T follicular helper cell (primary cell): ENCODE data around the gene CTIF.

Source experiments
- DNase-seq: peaks from one replicate; pipeline ENCODE4 v3.0.0-alpha.2; 2020; ENCODE audit warnings: low read depth

Gene CTIF

DNA sequence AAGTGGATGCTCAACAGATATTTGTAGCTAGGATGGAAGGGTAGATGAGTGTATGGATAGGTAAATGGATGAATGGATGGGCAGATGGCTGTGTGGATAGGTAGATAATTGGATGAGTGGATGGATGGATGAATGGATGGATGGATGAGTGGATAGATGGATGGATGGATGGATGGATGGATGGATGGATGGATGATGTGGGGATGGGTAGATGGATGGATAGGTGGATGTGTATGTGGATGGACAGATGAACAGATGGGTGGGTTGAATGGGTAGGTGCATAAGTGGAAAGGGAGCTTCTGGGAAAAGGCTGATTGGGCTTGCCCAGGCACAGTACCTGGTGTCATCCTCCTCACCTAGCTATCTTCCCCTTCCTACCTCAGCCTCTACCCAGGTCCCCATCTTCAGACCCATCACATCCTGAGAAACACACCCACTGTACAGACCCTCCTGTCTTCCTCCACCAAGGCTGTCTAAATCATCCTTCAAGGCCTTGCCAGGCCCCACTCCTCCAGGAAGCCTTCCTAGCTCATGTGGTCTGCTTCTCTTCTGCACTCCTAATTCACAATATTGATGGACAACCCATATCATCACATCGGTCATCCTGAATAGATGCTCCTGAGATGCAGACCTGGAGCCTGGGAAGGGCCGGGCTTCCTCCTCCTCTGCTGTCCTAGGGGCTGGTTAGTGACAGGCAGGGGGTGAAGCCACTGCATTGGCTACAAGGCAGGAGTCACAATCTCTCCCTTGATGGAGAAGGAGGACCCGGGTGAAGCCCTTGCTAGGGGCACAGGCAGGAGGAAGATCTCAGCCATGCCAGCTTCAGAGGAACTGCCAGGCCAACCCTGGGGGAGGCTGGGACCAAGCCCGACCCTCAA, 362.6 kb downstream of the CTIF start:
- no peak for DNase-seq

GRCh38 chr18:48902023-48902855, 363.4 kb downstream of the CTIF start:
- DNase-seq: no peak

GRCh38 chr18:48902856-48903601, 364.2 kb downstream of the CTIF start:
- DNase-seq: no peak

DNA sequence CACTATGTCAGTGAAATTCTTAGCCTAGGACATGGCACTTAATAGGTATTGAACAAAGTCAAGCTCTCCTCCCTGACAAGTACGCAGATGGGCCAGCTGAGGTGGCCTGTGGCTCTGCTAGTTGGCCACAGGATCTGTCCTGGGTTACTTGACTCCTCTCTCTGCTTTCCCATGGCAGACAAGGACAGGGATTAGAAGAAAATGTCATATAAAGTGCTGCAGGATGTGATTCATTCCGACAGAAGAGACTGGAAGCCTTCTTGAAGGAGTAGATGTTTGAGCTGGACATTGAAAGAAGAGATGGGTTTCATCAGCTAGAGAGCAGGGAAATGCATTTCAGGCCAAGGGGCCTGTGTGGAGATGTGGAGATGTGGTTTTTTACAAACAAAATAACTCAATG, 365.3 kb downstream of the CTIF start:
- DNase-seq: no peak

GRCh38 chr18:48904847-48905394, 366.1 kb downstream of the CTIF start:
- DNase-seq: no peak

- no peak for DNase-seq
Observed at GRCh38 chr18:48905513-48905912, 366.7 kb downstream of the CTIF start.

- no peak for DNase-seq
Observed at GRCh38 chr18:48908916-48909315, 370.1 kb downstream of the CTIF start.

GRCh38 chr18:48909721-48910120, 370.9 kb downstream of the CTIF start:
- DNase-seq: no peak

- no peak for DNase-seq
Observed at GRCh38 chr18:48910972-48911545, 372.2 kb downstream of the CTIF start.
